SK-N-SH (cell line): ENCODE measurements around the gene PRKN. TPM values are rescaled to one million over a fixed set of nuclear protein-coding genes. Genes with fewer than 3 reads are reported as not detected.

Source experiments
- CTCF ChIA-PET: fragments of 300-600, 350-600 bp; formaldehyde crosslinking; extraction: SDS; loops from one replicate; lab custom pipeline; 2021; lab: Yijun Ruan, JAX
- POLR2A ChIA-PET: fragments of 350-600 bp; sonication (Branson Sonifier 250); formaldehyde crosslinking; extraction: SDS; loops from one replicate; lab custom pipeline; 2020; ENCODE audit warnings: antibody characterized with exemption, inconsistent platforms; lab: Yijun Ruan, JAX
- DNase-seq: peaks from one replicate; pipeline ENCODE4 v3.0.0; 2012
- H2AFZ ChIP-seq: fragments of 200-600 bp; sonication (generic); 2 replicates; pipeline ENCODE4 v1.8.1; 2016; ENCODE audit warnings: antibody characterized with exemption, mild to moderate bottlenecking, low read depth
- H3F3A ChIP-seq: fragments of 200-600 bp; sonication (generic); replicated peaks from 2 replicates; pipeline ENCODE3; 2016; ENCODE audit warnings: antibody characterized with exemption, mild to moderate bottlenecking; ENCODE audit not compliant: insufficient read depth
- H3K27ac ChIP-seq, 2 experiments: fragments of 200-500 bp in 1 of 2; fragments of 200-600 bp in 1 of 2; sonication (Bioruptor generic) in 1 of 2; sonication (generic), shearing (Covaris generic) in 1 of 2; 2 replicates each; pipeline versions ENCODE4 v1.5.1 to v1.6.1; 2014 to 2016; ENCODE audit warnings: low read depth in 2 of 2, inconsistent platforms in 1 of 2, low read length in 1 of 2, mild to moderate bottlenecking in 1 of 2, mixed read lengths in 1 of 2
- H3K27me3 ChIP-seq: fragments of 200-600 bp; sonication (generic), shearing (Covaris generic); 2 replicates; pipeline ENCODE4 v1.6.1; 2016; ENCODE audit warnings: mixed run types; ENCODE audit not compliant: insufficient read depth
- H3K36me3 ChIP-seq, 2 experiments: fragments of 200-500 bp in 1 of 2; fragments of 200-600 bp in 1 of 2; sonication (Bioruptor generic) in 1 of 2; sonication (generic) in 1 of 2; replicated peaks in 1 of 2; 2 replicates each; pipeline versions ENCODE3 to v1.5.1; 2014 to 2016; ENCODE audit warnings: low read length in 1 of 2, mild to moderate bottlenecking in 1 of 2; ENCODE audit not compliant: insufficient read depth in 2 of 2, control insufficient read depth in 1 of 2
- H3K4me1 ChIP-seq, 2 experiments: fragments of 200-500 bp in 1 of 2; fragments of 200-600 bp in 1 of 2; sonication (Bioruptor generic) in 1 of 2; sonication (generic), shearing (Covaris generic) in 1 of 2; 2 replicates each; pipeline versions ENCODE4 v1.5.1 to v1.6.1; 2014 to 2016; ENCODE audit warnings: low read depth in 1 of 2, low read length in 1 of 2, mixed run types in 1 of 2; ENCODE audit not compliant: insufficient read depth in 2 of 2, control insufficient read depth in 1 of 2
- H3K4me2 ChIP-seq: fragments of 200-600 bp; sonication (generic), shearing (Covaris generic); 2 replicates; pipeline ENCODE4 v1.6.1; 2017; ENCODE audit warnings: mixed run types
- H3K4me3 ChIP-seq, 2 experiments: fragments of 200-500 bp in 1 of 2; fragments of 200-600 bp in 1 of 2; sonication (Bioruptor generic) in 1 of 2; sonication (generic), shearing (Covaris generic) in 1 of 2; 2 replicates each; pipeline versions ENCODE4 v1.5.1 to v1.8.1; 2014 to 2016; ENCODE audit warnings: low read depth in 2 of 2, inconsistent platforms in 1 of 2, low read length in 1 of 2, mild to moderate bottlenecking in 1 of 2, mixed read lengths in 1 of 2, moderate library complexity in 1 of 2
- H3K79me2 ChIP-seq: fragments of 200-600 bp; sonication (generic); 2 replicates; pipeline ENCODE4 v1.8.1; 2017; ENCODE audit warnings: mild to moderate bottlenecking; ENCODE audit not compliant: insufficient read depth
- H3K9ac ChIP-seq: fragments of 200-600 bp; sonication (generic); 2 replicates; pipeline ENCODE4 v1.6.1; 2017; ENCODE audit warnings: mixed run types
- H3K9me2 ChIP-seq: fragments of 200-600 bp; sonication (generic); 2 replicates; pipeline ENCODE4 v1.6.1; 2017; ENCODE audit warnings: mixed run types
- H3K9me3 ChIP-seq: fragments of 200-600 bp; sonication (generic); 2 replicates; pipeline ENCODE4 v1.6.1; 2017; ENCODE audit warnings: mixed run types, mild to moderate bottlenecking, moderate library complexity
- H4K20me1 ChIP-seq: fragments of 200-600 bp; sonication (generic); 2 replicates; pipeline ENCODE4 v1.6.1; 2017; ENCODE audit warnings: mild to moderate bottlenecking, mixed run types; ENCODE audit not compliant: insufficient read depth
- EP300 ChIP-seq, 2 experiments: IDR thresholded peaks; 2 replicates each; pipeline versions ENCODE4 v1.4.0 to v1.6.1; 2012; ENCODE audit warnings: borderline replicate concordance in 1 of 2, low read depth in 1 of 2, low read length in 1 of 2
- FOXJ3 ChIP-seq: sonication (generic); formaldehyde crosslinking; IDR thresholded peaks from 2 replicates; pipeline ENCODE4 v1.5.1; 2020; ENCODE audit warnings: mild to moderate bottlenecking, missing genetic modification reagents
- FOXM1 ChIP-seq: IDR thresholded peaks from 2 replicates; pipeline ENCODE4 v1.4.0; 2012; ENCODE audit warnings: low read depth, mild to moderate bottlenecking
- GABPA ChIP-seq: IDR thresholded peaks from 2 replicates; pipeline ENCODE4 v1.4.0; 2012; ENCODE audit warnings: low read depth, mild to moderate bottlenecking
- IRF3 ChIP-seq: fragments of 150-350 bp; IDR thresholded peaks from 2 replicates; pipeline ENCODE4 v1.6.1; 2016; ENCODE audit warnings: mild to moderate bottlenecking, low read depth, low read length
- JUND ChIP-seq: IDR thresholded peaks from 2 replicates; pipeline ENCODE4 v1.4.0; 2012
- MAX ChIP-seq: IDR thresholded peaks from 2 replicates; pipeline ENCODE4 v1.4.0; 2012; ENCODE audit warnings: low read depth
- MEF2A ChIP-seq: IDR thresholded peaks from 2 replicates; pipeline ENCODE4 v1.4.0; 2012; ENCODE audit warnings: low read depth, borderline replicate concordance
- NFIC ChIP-seq: IDR thresholded peaks from 2 replicates; pipeline ENCODE4 v1.4.0; 2012; ENCODE audit warnings: borderline replicate concordance
- PBX3 ChIP-seq: IDR thresholded peaks from 2 replicates; pipeline ENCODE4; 2012
- RXRA ChIP-seq: IDR thresholded peaks from 2 replicates; pipeline ENCODE4 v1.4.0; 2012; ENCODE audit warnings: low read depth, mild to moderate bottlenecking, borderline replicate concordance
- SMC3 ChIP-seq: IDR thresholded peaks from 2 replicates; pipeline ENCODE4 v1.6.1; 2012; ENCODE audit warnings: low read depth, low read length, improper control_type of control experiment
- TAF1 ChIP-seq: IDR thresholded peaks from 2 replicates; pipeline ENCODE4 v1.6.1; 2012; ENCODE audit warnings: low read depth, mild to moderate bottlenecking, low read length, moderate library complexity, borderline replicate concordance
- TEAD4 ChIP-seq: IDR thresholded peaks from 2 replicates; pipeline ENCODE4 v1.4.0; 2012; ENCODE audit warnings: mild to moderate bottlenecking, borderline replicate concordance; ENCODE audit not compliant: insufficient read depth
- USF1 ChIP-seq: IDR thresholded peaks from 2 replicates; pipeline ENCODE4 v1.4.0; 2012; ENCODE audit warnings: low read depth, borderline replicate concordance
- USF2 ChIP-seq: fragments of 150-350 bp; IDR thresholded peaks from 2 replicates; pipeline ENCODE4 v1.6.1; 2017; ENCODE audit warnings: antibody characterized with exemption, low read length, low read depth, borderline replicate concordance
- WGBS: methylation state at CpG from one replicate; pipeline ENCODE4 v1.1.6; 2017; ENCODE audit warnings: low lambda C conversion rate; 5-methylcytosine and 5-hydroxymethylcytosine counted together
- polyA plus RNA-seq, 3 experiments: library from polyadenylated mRNA; depleted of rRNA; stranded (reverse); fragments of >200 nt; gene quantifications; 2 replicates each; pipeline ENCODE4 v1.2.3, GENCODE V29; 2012

PRKN gene
- polyA plus RNA-seq, 1 of the 3 experiments (the other 2 are of a cell fraction): 0.76 TPM

GRCh38 chr6:161732594-161732993 is 995.0 kb downstream of the PRKN start (continued):
- TF ChIP-seq USF1 (no peak), FOXM1 (no peak), EP300 (IDR thresholded peaks at IDR 0.05; ENCODE audit: borderline replicate concordance in 1 of 2, low read depth in 1 of 2, low read length in 1 of 2) (no peak), SMC3 (no peak), FOXJ3 (no peak), TAF1 (no peak), MAX (no peak), TEAD4 (no peak)
- TF ChIP-seq, all 33 proteins: peak for 0

- DNase-seq: no peak
- Histone ChIP-seq H3K9me3 (no peaks in the 10 kb centered on the region), H3K9me2 (no peaks in the 10 kb centered on the region), H3K36me3 (no peaks in the 10 kb centered on the region), H3K27me3 (no peaks in the 10 kb centered on the region), H3K9ac (no peak overlapping the region), H2AFZ (no peak overlapping the region), H3F3A (no peaks in the 10 kb centered on the region), H3K4me2 (no peak overlapping the region), H4K20me1 (no peaks in the 10 kb centered on the region), H3K4me1 (no peaks in the 10 kb centered on the region; a peak in 1 of 4 replicates), H3K4me3 (no peak overlapping the region), H3K27ac (no peak overlapping the region), H3K79me2 (no peaks in the 10 kb centered on the region)
- 17% methylated on average over 5 of the region's 6 CpGs for WGBS
- POLR2A ChIA-PET: no interaction called here
- TF ChIP-seq RXRA (no peak), NFIC (no peak), JUND (no peak), USF2 (no peak), PBX3 (no peak), SMC3 (no peak), MEF2A (no peak), GABPA (no peak), IRF3 (no peak), MAX (no peak), TEAD4 (no peak)
- CTCF ChIA-PET: no interaction called here
Observed at GRCh38 chr6:161727083-161727833, 1000.3 kb downstream of the PRKN start.
